HFFc6 (cell line): Measurements from ENCODE around the gene IL1RAPL1. TPM values are rescaled to one million over a fixed set of nuclear protein-coding genes. Genes with fewer than 3 reads are reported as not detected.

Experiments
- DNase-seq: peaks from one replicate; pipeline ENCODE4 v3.0.0-alpha.2; 2018
- H3K27ac Mint-ChIP-seq: 2 replicates; pipeline ENCODE4 v1.8.0; 2020; ENCODE audit warnings: mild to moderate bottlenecking, mixed read lengths
- H3K27me3 Mint-ChIP-seq: 2 replicates; pipeline ENCODE4 v1.8.0; 2021; ENCODE audit warnings: mild to moderate bottlenecking, moderate library complexity, mixed read lengths; ENCODE audit not compliant: insufficient read depth
- H3K36me3 Mint-ChIP-seq: 2 replicates; pipeline ENCODE4 v1.8.0; 2021; ENCODE audit warnings: low read depth, mixed read lengths
- H3K4me1 Mint-ChIP-seq: 2 replicates; pipeline ENCODE4 v1.8.0; 2020; ENCODE audit warnings: low read depth, mixed read lengths
- H3K4me3 Mint-ChIP-seq: 2 replicates; pipeline ENCODE4 v1.8.0; 2020; ENCODE audit warnings: mild to moderate bottlenecking, moderate library complexity, mixed read lengths
- H3K9me3 Mint-ChIP-seq: 2 replicates; pipeline ENCODE4 v1.8.0; 2020; ENCODE audit warnings: mild to moderate bottlenecking, mixed read lengths
- total RNA-seq, 6 experiments: library from RNA; stranded (reverse); fragmentation: NEBNext Ultra II Directional; extraction: Animal tissue kit (Norgen Biotek cat#: 25700); gene quantifications; 2 replicates in 1 of 6; 3 replicates in 5 of 6; pipeline ENCODE4 v1.2.3, GENCODE V29; 2021
- TF ChIP-seq, protein P1 (sequence below): fragments of 200-600 bp; sonication (generic); IDR thresholded peaks from 2 replicates; pipeline ENCODE4 v1.5.0; 2021; ENCODE audit warnings: antibody characterized with exemption, mild to moderate bottlenecking

IL1RAPL1 gene
- total RNA-seq, 6 experiments from 2014 or later = not detected

GRCh38 chrX:29890004-29890403 is 1302.8 kb downstream of the IL1RAPL1 start:
- H3K27me3 Mint-ChIP-seq = no peaks in the 10 kb centered on the region; the same call in 1 of the 2 replicates
- DNase-seq = peak; percentile 38
- TF ChIP-seq, protein P1, sequence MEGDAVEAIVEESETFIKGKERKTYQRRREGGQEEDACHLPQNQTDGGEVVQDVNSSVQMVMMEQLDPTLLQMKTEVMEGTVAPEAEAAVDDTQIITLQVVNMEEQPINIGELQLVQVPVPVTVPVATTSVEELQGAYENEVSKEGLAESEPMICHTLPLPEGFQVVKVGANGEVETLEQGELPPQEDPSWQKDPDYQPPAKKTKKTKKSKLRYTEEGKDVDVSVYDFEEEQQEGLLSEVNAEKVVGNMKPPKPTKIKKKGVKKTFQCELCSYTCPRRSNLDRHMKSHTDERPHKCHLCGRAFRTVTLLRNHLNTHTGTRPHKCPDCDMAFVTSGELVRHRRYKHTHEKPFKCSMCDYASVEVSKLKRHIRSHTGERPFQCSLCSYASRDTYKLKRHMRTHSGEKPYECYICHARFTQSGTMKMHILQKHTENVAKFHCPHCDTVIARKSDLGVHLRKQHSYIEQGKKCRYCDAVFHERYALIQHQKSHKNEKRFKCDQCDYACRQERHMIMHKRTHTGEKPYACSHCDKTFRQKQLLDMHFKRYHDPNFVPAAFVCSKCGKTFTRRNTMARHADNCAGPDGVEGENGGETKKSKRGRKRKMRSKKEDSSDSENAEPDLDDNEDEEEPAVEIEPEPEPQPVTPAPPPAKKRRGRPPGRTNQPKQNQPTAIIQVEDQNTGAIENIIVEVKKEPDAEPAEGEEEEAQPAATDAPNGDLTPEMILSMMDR = no peak
- peak overlapping the region; percentile 65; the same call in 1 of the 2 replicates for H3K27ac Mint-ChIP-seq
- no peaks in the 10 kb centered on the region for H3K36me3 Mint-ChIP-seq
- peaks cover 13% of the 10 kb centered on the region; the same call in 1 of the 2 replicates for H3K4me1 Mint-ChIP-seq
- H3K9me3 Mint-ChIP-seq = no peaks in the 10 kb centered on the region
- no peak overlapping the region for H3K4me3 Mint-ChIP-seq

GRCh38 chrX:29890646-29891200 is 1303.5 kb downstream of the IL1RAPL1 start:
- Mint-ChIP-seq H3K4me3 (peak overlapping the region; percentile 28; the same call in 1 of the 2 replicates), H3K27ac (peak overlapping the region; percentile 65; the same call in 1 of the 2 replicates), H3K9me3 (no peaks in the 10 kb centered on the region), H3K36me3 (no peaks in the 10 kb centered on the region), H3K4me1 (peaks cover 13% of the 10 kb centered on the region; the same call in 1 of the 2 replicates), H3K27me3 (no peaks in the 10 kb centered on the region; the same call in 1 of the 2 replicates)
- DNase-seq = peak; percentile 0
- TF ChIP-seq, protein P1 = no peak

DNA sequence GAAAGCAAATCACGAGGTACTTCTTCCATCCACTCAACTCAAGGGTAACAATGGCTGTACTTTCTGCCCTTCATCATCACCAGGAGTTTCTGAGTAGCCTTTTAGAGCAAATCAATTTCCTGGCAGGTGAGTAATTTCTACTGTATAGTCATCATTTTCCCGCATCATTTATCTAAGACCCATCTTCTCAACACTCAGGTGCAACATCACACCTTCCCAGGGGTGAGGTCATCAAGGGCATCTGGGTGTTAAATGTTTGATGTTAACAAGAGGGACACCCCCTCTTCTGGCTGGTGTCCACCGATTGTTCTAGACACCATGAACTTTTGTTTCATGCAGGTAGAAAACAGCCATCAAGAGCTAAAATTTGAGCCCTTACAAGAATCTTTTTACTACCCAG is 1314.8 kb downstream of the IL1RAPL1 start:
- Mint-ChIP-seq H3K9me3 (no peaks in the 10 kb centered on the region), H3K27me3 (no peaks in the 10 kb centered on the region), H3K4me3 (no peak overlapping the region), H3K4me1 (peaks cover 6% of the 10 kb centered on the region; the same call in 1 of the 2 replicates), H3K36me3 (no peaks in the 10 kb centered on the region), H3K27ac (no peak overlapping the region)
- DNase-seq = no peak
- TF ChIP-seq, protein P1 = no peak

DNA sequence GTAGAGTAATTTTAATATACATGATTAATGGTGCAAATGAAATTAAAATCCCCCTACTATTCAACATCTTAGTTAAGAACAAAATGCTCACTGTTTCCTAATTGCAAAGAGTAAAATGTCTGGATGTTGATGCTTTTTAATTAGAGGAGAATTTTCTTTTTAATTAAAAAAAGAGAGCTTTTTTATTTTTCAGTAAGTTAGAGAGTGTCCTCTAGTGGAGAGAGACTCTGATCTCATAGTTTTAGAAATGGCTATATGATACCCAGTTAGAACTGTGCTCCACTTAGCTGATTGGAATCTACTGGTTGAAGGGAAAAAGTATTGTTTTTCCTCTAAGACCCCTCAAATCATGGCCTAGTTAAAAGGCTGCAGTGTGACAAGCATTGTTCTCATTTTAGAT is 1316.1 kb downstream of the IL1RAPL1 start:
- Mint-ChIP-seq H3K36me3 (no peaks in the 10 kb centered on the region), H3K27ac (no peak overlapping the region), H3K4me1 (peaks cover 6% of the 10 kb centered on the region; the same call in 1 of the 2 replicates), H3K9me3 (no peaks in the 10 kb centered on the region), H3K27me3 (no peaks in the 10 kb centered on the region), H3K4me3 (no peak overlapping the region)
- DNase-seq = no peak
- TF ChIP-seq, protein P1 = peak; percentile 73

GRCh38 chrX:29911673-29912072 is 1324.4 kb downstream of the IL1RAPL1 start:
- Mint-ChIP-seq H3K4me3 (no peak overlapping the region), H3K27ac (no peak overlapping the region), H3K4me1 (no peaks in the 10 kb centered on the region), H3K36me3 (no peaks in the 10 kb centered on the region), H3K9me3 (no peaks in the 10 kb centered on the region), H3K27me3 (no peaks in the 10 kb centered on the region)
- DNase-seq = no peak
- TF ChIP-seq, protein P1 = peak; percentile 42
